DMS114 treated with DMSO at 0.1 percent for 48 hours (cell line): Measurements from ENCODE around the gene SPG7.
"Not testable (repeated sequence)": the region's sequence is repeated elsewhere in the genome, so short reads cannot be mapped to it uniquely, and the experiment has no call there.

ENCODE experiments used
- DNase-seq: peaks from one replicate; lab custom pipeline; 2025; ENCODE audit not compliant: unreplicated experiment; lab: John Stamatoyannopoulos, UW

SPG7 gene

DNA sequence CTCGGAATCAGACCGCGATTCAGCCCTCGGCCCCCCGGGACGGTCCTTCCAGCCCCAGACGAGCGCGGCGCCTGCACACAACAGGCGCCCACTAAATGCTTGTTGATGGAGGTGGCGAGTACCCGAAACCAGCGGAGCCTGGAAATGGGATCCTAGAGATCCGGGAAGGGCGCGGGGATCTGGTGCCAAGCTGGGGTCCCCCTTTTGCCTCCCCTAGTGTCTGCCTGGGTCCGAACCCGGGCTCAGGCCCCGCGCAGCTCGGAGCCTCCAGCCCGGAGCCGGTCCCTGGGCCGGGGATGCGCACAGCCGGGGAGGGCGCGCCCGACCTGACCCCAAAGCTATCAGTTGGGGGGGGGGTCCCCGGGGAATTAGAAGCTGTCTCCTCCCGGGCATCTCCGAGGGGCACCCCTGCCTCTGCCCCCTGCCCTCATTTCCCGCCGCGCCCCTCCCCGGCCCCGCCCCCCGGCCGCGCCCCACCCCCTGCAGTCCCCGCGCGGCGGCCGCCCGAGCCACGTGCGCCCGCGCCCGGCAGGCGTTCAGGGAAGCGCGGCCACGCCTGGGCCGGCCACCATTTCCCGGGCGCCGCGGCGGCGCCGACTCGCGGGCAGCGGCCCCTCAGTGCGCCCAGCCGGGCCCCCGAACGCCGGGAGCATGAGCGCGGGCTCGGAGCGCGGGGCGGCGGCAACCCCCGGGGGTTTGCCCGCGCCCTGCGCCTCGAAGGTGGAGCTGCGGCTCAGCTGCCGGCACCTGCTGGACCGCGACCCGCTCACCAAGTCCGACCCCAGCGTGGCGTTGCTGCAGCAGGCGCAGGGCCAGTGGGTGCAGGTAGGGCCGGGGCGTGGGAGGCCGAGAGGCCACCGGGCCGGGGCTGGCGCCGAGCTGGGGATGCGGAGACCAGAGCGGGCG, 67.3 kb downstream of the SPG7 start, which contains the start of gene CPNE7:
CPNE7 (plus strand) TSS at position 512 of the 906 bp plus-strand sequence; CDS start at position 652, 140 bp downstream.
- DNase-seq = no peak

DNA sequence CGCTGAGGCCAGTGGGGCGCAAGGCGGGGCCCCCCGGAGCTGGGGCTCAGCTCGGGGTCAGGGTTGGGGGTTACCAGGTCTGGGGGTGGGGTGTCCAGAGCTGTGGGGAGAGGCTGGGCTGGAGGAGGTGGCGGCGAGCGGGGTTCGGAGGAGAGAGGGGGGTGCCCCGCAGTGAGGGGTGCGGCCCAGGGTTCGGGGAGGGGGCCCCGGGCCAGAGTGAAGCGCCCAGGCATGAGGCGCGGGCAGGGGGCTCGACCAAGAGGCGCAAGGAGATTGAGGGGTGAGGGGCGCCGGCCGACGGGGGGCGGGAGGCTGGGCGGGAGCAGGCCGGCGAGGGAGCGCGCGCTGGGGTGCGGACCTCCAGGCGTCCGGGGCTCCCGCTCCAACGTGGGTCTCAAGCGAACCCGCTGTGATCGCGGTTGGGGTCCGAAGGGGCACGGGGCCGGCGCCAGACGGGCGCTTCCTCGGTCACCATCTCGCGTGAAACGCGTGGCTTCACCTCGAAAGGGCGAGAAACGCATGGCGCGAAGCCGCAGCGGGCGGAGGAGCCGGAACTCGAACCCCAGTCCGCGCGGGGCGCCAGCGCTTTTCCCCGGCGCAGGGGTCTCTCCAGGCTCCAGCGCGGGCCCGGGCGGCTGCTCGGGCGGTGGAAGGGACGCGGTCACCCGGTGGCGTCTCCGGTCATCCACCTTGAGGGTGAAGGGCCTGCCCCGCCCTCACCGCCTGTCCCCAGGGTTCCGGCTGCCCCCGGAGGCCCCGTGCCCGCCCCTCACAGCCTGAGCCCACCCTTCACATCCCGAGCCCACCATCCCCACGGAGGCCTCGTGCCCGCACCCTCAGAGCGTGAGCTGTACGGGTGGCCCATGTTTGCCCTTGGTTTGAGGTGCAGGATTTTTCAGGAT, 68.2 kb downstream of the SPG7 start:
- no peak for DNase-seq

DNA sequence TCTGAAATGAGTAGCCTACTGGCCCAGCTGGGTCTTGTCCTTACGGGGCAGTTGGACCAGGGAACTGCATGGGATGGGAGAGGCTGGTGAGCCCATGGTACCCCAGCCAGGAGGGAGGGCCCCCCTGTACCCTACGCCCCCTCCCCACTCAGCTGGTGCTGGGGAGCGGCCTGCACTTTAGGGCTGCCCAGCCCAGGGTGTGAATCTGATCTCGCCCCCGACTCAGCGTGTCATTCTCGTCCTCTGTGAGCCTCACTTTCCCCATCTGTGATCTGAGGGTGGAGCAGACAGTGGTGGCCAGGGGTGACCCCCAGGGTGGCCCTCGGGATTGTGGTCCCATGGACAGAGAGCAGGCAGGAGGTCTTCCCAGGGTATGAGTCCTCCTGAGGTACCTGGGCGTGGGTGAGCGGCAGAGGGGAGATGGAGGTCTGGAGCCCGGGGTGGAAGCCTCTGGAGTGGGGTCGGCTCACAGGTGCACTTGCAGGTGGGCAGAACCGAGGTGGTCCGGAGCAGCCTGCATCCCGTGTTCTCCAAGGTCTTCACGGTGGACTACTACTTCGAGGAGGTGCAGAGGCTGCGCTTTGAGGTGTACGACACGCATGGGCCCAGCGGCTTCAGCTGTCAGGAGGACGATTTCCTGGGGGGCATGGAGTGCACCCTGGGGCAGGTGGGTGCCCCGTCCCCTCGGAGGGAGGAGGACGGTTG, 69.0 kb downstream of the SPG7 start:
- no peak for DNase-seq

DNA sequence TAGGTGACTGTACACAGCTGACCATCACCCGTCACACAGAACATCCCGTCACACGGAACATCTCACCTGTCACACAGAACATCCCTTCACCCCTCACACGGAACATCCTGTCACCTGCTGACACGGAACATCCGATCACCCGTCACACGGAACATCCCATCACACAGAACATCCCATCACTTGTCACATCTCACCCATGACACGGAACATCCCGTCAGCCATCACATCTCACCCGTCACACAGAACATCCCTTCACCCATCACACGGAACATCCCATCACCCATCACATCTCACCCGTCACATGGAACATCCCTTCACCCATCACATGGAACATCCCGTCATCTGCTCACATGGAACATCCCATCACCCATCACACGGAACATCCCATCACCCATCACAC, 71.1 kb downstream of the SPG7 start:
- no peak for DNase-seq

DNA sequence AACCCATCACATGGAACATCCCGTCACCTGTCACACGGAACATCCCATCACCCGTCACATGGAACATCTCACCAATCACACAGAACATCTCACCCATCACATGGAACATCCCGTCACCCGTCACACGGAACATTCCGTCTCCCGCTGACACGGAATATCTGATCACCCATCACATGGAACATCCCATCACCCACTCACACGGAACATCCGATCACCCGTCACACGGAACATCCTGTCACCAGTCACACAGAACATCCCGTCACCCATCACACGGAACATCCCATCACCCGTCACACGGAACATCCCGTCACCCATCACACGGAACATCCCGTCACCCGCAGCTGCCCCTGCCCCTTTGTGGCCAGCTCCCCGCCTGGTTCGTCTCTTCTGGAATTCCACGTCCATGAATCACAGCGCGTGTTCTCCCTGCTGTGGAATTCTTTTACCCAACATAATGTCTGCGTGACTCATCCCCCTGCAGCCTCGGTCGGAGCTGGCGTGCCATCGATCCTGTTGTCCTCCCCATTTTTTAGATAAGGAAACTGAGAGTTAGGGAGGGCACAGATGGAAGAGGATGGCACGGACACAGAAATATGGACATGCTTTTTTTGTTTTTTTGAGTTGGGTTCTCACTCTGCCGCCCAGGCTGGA, 73.0 kb downstream of the SPG7 start:
- no peak for DNase-seq

DNA sequence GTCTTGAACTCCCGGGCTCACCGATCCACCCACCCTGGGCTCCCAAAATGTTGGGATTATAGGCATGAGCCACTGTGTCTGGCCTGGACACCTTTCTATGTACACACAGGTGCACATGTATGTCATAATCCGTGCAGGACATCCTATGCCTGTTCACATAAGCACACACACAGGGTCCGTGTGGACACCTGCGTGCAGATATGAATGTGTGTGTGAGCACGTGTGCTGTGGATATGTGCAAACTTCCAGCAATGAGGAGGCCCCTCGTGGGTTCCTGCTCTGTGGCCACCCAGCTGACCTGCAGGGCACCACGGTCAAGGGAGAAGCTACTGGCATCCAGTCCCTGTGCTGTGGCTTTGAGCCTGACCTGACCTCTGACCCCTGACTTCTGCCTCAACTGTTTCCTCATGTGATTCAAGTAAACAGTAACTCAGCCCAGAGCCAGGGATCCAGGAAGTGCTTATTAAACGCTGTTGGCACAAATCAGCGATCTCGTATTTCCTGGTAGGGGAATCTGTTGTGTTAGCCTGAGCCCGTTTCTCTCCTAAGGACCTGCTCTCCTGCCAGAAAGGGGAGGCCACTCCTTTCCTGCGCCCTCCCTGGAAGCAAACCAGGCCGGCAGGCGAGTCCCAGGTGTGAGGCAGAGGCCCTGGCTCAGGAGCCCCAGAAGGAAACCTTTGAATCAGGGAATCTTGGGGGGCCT, 73.8 kb downstream of the SPG7 start:
- no peak for DNase-seq

DNA sequence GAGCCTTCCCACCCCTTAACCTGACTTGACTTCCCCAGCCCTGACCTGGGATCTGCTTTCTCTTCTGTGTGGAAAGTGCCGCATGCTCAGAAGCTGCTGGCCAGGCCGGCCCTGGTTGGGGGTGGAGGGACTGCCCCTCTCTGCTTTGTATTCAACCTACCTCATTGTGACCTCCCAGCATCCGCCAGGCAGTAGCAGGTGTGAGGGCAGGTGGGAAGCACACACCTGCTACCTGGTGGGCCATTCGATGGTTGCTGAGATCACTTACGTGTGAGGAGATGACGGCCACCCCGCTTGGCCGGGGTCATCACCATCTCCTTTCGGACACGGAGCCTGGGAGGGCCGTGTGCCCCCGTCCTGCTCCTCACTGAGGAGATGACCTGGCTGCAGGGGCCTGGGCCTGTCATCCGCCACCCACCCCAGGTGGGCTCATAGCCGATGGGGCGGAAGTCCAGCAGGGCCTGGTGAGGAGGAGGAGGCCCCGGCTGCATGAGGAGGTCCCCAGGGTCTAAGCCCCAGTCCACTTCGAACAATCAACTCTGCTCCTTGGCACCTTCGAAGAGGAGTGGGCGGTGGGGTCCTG, 74.5 kb downstream of the SPG7 start:
- no peak for DNase-seq

DNA sequence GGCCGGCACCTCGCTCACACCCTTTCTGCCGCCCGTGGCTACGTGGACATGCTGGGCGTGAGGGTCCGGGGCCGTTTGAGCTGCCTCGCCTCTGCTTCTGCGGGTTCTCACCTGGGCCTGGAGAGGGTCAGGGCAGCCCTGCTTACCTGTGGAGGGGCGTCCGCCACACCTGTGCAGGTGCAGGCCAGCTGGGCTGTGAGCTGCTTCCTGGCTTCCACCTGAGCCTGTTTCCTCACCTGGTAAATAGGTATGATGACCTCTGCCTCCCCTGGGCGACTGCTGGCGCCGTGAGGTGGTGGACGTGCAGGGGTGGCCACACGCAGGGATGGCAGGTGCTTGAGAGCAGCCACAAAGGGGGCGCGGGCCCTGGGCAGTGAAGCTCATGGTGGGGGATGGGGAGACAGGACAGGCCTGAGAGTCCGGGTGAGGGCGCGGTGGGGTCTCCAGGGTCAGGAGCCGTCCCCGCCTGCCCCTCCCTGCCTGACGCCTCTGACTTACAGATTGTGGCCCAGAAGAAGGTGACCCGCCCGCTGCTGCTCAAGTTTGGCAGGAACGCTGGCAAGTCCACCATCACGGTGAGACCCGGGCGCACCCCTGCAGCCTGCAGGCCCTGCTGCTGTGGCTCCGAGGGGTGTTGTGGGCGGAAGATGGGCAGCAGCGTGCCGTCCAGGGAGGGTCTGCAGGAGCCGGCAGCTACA, 75.1 kb downstream of the SPG7 start:
- DNase-seq = no peak

DNA sequence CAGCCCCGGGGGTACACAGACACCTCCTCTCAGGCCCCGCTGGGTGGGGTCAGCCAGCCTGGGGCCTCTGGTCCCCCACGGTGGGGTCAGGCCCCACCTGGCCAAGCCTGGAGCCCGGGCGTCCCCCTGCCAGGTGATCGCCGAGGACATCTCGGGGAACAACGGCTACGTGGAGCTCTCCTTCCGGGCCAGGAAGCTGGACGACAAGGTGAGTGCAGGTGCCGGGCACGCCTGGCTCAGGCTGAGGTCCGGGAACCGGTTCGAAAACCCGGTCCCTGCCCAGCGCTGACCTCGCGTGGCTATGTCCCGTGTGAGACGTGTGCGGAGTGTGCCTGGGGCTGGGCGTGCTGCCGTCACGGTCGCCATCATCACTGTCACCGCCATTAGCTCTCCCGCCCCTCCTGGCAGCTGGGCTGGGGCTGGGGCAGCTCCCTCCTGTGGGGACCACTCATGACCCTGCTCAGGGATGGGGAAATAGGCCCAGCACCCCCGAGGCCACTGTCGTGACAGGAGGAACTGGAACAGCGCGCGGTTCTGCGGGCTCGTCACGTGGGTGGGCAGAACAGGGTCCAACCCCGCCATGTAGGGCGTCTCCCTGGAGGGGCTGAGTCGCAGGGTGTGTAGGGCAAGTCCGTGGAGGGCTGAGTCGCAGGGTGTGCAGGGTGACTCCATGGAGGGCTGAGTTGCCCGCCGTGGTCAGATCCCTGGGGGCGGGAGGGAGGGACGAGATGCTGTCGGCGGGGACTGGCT, 75.9 kb downstream of the SPG7 start:
- DNase-seq = no peak

DNA sequence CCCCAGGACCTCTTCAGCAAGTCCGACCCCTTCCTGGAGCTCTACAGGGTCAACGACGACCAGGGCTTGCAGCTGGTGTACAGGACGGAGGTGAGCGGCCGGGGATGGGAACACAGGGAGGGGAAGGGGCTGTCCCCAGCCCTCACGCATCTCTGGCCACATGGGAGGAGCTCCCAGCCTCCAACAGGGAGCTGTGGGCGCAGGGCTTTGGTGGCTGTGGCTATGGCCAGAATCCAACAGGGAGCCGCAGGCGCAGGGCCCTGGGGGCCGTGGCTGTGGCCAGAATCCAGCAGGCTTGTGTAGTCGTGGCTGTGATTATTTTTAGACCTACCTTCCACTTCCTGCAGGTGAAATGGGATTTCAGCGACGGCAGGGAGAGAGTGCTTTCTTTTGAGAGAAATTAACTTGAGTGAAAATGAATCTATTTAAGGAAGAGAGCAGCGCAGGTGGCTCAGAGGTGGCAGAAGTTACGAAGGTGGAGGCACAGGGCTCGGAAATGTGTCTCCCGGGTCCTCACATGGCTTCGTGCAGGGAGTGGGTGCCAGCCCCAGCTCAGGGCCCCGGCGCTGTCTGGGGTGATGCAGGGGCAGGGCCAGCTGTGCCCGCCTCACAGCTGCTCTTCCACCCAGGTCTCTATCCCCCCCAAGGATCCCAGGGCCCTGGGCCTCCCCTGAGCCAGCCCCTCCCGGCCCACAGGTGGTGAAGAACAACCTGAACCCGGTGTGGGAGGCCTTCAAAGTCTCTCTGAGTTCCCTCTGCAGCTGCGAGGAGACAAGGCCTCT, 76.8 kb downstream of the SPG7 start:
- DNase-seq = no peak

DNA sequence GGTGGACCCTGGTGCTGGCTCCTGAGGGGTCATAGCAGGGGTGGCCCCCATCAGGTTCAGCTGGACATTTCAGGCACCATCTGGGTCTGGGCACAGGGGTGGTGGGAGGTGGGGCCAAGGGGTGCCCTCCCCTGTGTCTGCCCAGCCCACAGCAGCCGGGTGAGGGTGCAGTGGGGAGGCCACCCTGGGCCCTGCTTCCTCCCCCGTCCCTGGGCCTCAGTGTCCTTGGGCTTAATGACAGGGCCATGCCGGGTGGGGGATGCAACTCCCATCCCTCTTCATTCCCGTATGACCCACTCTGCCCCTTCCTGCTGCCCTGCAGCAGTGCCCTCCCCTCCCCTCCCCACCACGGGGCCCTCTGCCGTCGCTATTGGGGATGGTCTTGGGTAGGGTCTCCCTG, 78.0 kb downstream of the SPG7 start:
- DNase-seq = no peak

DNA sequence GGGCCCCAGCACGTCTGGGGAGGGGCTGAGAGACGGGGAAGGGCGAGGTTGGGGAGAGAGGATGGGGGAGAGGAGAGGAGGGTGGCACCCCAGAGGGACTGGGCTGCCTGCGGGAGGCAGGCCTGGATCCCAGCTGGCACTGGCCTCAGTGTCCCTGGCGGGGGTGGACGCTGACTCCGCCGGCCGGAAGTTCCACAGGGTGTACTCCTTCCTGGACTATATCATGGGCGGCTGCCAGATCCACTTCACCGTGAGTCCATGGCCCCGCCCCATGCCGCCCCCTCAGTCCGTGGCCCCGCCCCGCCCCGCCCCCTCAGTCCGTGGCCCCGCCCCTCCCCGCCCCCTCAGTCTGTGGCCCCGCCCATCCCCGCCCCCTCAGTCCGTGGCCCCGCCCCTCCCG, 78.7 kb downstream of the SPG7 start:
- no peak for DNase-seq

DNA sequence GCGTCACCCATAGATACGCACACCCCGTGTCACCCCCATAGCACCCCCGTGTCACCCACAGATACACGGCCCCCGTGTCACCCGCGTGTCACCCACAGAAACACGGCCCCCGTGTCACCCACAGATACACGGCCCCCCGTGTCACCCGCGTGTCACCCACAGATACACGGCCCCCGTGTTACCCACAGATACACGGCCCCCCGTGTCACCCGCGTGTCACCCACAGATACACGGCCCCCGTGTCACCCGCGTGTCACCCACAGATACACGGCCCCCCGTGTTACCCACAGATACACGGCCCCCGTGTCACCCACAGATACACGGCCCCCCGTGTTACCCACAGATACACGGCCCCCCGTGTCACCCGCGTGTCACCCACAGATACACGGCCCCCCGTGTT, 79.5 kb downstream of the SPG7 start:
- not testable (repeated sequence) for DNase-seq

DNA sequence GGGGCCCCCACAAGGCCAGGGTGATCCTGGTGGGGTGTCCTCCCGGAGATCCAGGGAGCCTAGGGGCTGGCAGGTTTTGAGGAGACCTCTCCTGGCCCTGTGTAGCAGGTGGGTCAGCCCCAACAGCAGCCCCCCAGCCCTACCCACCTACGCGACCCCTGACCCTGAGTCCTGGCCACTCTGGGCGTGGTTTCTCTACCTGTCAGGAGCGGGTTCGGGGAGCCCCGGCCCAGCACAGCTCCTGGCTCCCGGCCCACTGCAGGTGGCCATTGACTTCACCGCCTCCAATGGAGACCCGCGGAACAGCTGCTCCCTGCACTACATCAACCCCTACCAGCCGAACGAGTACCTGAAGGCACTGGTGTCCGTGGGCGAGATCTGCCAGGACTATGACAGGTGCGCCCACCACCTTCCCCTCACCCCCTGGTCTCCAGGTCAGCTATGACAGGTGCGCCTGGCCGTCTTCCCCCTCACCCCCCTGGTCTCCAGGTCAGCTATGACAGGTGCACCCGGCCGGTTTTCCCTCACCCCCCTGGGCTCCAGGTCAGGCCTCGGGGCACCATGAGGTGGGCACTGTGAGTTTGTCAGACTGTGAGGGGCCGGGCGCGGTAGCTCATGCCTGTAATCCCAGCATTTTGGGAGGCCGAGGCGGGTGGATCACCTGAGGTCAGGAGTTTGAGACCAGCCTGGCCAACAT, 80.4 kb downstream of the SPG7 start:
- no peak for DNase-seq

DNA sequence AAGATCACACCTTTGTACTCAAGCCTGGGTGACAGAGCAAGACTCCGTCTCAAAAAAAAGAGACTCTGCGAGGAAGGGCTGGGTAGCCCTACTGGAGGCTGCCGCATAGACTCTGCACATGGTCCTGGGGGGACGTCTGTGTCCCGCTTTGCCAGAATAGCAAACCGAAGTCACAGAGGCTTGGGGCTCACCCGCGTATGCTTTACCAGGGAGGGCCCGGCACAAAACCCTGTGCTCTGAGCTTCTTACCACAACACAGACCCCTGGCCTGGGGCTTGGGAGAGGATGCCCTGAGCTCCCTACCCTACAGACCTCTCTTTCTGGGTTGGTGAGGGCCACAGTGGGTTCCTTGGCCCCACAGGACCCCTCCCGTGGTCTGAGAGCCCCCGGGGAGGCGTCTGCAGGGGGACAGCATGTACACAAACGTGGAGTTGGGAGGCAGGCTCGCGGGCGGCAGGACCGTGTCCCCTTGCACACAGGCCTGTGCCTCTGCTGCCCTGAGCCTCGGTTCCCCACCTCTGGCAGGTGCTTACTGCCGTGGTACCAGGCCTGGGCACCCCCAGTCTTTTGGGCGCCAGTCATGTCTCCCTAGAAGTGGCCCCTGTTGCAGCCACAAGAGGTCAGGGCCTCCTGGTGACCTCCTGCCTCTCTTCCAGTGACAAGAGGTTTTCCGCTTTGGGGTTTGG, 81.2 kb downstream of the SPG7 start:
- no peak for DNase-seq

DNA sequence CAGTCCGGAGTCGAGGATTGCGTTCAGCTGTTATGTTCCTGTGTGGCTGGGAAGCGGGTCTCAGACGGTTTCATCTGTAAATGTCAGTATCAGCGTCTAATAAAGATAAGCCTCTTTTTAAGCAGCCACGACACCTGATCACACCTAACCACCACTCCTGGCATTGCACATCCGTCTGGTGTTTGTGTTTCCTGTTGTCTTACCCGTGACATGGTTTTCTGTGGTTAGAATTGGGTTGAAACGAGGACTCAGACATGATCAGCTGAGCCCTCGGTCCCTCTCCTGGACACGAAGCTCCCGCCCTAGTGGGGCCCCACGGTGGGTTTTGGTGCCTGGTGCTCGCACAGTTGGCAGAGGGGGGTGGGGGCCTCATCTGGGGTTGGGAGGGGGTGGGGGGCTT, 85.6 kb downstream of the SPG7 start:
- no peak for DNase-seq
